Measurements from ENCODE around the gene FNBP1.

Gene FNBP1

GRCh38 chr9:129850821-129851550, 192.0 kb downstream of the FNBP1 start:
- no peak for DNase-seq

GRCh38 chr9:129849901-129850300, 193.1 kb downstream of the FNBP1 start:
- DNase-seq: no peak

- no peak for DNase-seq
Observed at GRCh38 chr9:129848712-129849441, 194.1 kb downstream of the FNBP1 start.

- DNase-seq: no peak
Observed at GRCh38 chr9:129845373-129845772, 197.6 kb downstream of the FNBP1 start.

- DNase-seq: no peak
Observed at GRCh38 chr9:129841071-129841470, 201.9 kb downstream of the FNBP1 start.

- DNase-seq: no peak
Observed at GRCh38 chr9:129840034-129840433, 203.0 kb downstream of the FNBP1 start.

- no peak for DNase-seq
Observed at GRCh38 chr9:129839324-129840023, 203.5 kb downstream of the FNBP1 start.

GRCh38 chr9:129838707-129839259, 204.2 kb downstream of the FNBP1 start:
- DNase-seq: peak; percentile 44
